HepG2 (cell line): ENCODE results near the gene PIH1D2. TPM values are rescaled to one million over a fixed set of nuclear protein-coding genes. Genes with fewer than 3 reads are reported as not detected.
A peak's percentile ranks its signal among the peaks of the same experiment; 100 is the strongest.

Experiments used
- ADNP ChIP-seq: sonication (generic); formaldehyde crosslinking; IDR thresholded peaks from 2 replicates; pipeline ENCODE4 v1.4.0; 2020; ENCODE audit warnings: missing genetic modification reagents
- AGO1 ChIP-seq: fragments of 200-400 bp; formaldehyde crosslinking; IDR thresholded peaks from 2 replicates; pipeline ENCODE4 v1.6.1; 2017; ENCODE audit warnings: mild to moderate bottlenecking, low read depth, low read length, moderate library complexity; ENCODE audit not compliant: poor library complexity, severe bottlenecking
- ARNT ChIP-seq: fragments of 450-650 bp; IDR thresholded peaks from 2 replicates; pipeline ENCODE4 v1.6.1; 2017
- CBX1 ChIP-seq: IDR thresholded peaks from one replicate; pipeline ENCODE4 v1.6.1; 2016; ENCODE audit warnings: antibody characterized with exemption, low read depth
- DPF2 ChIP-seq: sonication (generic); formaldehyde crosslinking; IDR thresholded peaks from 2 replicates; pipeline ENCODE4 v1.4.0; 2020; ENCODE audit warnings: mild to moderate bottlenecking, low read depth, missing genetic modification reagents, borderline replicate concordance
- FOXO1 ChIP-seq: sonication (generic); formaldehyde crosslinking; IDR thresholded peaks from 2 replicates; pipeline ENCODE4 v1.4.0; 2020; ENCODE audit warnings: missing genetic modification reagents
- GABPB1 ChIP-seq: IDR thresholded peaks from 2 replicates; pipeline ENCODE4 v1.6.1; 2016; ENCODE audit warnings: mild to moderate bottlenecking, missing genetic modification reagents, moderate library complexity, missing compliant biosample characterization
- HDAC2 ChIP-seq: sonication (generic); formaldehyde crosslinking; IDR thresholded peaks from 2 replicates; pipeline ENCODE4 v1.4.0; 2020; ENCODE audit warnings: missing genetic modification reagents
- KMT2A ChIP-seq: sonication (generic); formaldehyde crosslinking; IDR thresholded peaks from 2 replicates; pipeline ENCODE4 v1.4.0; 2020; ENCODE audit warnings: missing genetic modification reagents
- MYC ChIP-seq: sonication (generic); formaldehyde crosslinking; IDR thresholded peaks from 2 replicates; pipeline ENCODE4 v1.9.0; 2021; ENCODE audit warnings: missing genetic modification reagents, borderline replicate concordance
- MZF1 ChIP-seq: sonication (generic); formaldehyde crosslinking; IDR thresholded peaks from 2 replicates; pipeline ENCODE4 v1.8.1; 2023; ENCODE audit warnings: mild to moderate bottlenecking, missing genetic modification reagents, borderline replicate concordance
- NR1H2 ChIP-seq: sonication (generic); formaldehyde crosslinking; IDR thresholded peaks from 2 replicates; pipeline ENCODE4 v1.8.1; 2022; ENCODE audit warnings: low read depth, missing genetic modification reagents, borderline replicate concordance
- NR2F6 ChIP-seq, 2 experiments: IDR thresholded peaks; 2 replicates each; pipeline ENCODE4 v1.6.1; 2016; ENCODE audit warnings: antibody characterized with exemption in 1 of 2, mild to moderate bottlenecking in 1 of 2
- PHF8 ChIP-seq: sonication (generic); formaldehyde crosslinking; IDR thresholded peaks from 2 replicates; pipeline ENCODE4 v1.5.0; 2020; ENCODE audit warnings: missing genetic modification reagents
- RFX3 ChIP-seq: IDR thresholded peaks from 2 replicates; pipeline ENCODE4 v1.6.1; 2016; ENCODE audit warnings: missing biosample characterization, missing genetic modification reagents
- ZNF775 ChIP-seq: sonication (generic); formaldehyde crosslinking; IDR thresholded peaks from 2 replicates; pipeline ENCODE4 v1.4.0; 2020; ENCODE audit warnings: missing genetic modification reagents, mild to moderate bottlenecking, moderate library complexity, borderline replicate concordance
- ZSCAN25 ChIP-seq: sonication (generic); formaldehyde crosslinking; IDR thresholded peaks from 2 replicates; pipeline ENCODE4 v1.8.0; 2022; ENCODE audit warnings: mild to moderate bottlenecking, missing genetic modification reagents
- polyA plus RNA-seq, 8 experiments: library from polyadenylated mRNA; depleted of rRNA in 3 of 8; stranded (reverse) in 7 of 8; unstranded in 1 of 8; fragments of >200 nt; fragmentation: Illumina TruSeq in 4 of 8; extraction: Trizol in 4 of 8; gene quantifications; 2 replicates each; pipeline versions ENCODE4 v1.2.1 to v1.2.3, GENCODE V29; 2011 to 2016; ENCODE audit warnings: low read depth in 4 of 8, missing spikeins in 1 of 8, mixed read lengths in 1 of 8; ENCODE audit not compliant: insufficient read depth in 1 of 8
- total RNA-seq, 5 experiments: library from RNA; depleted of rRNA; stranded (reverse); fragments of >200 nt; fragmentation: Illumina TruSeq; extraction: Trizol; gene quantifications; 2 replicates each; pipeline ENCODE4 v1.2.3, GENCODE V29; 2016; ENCODE audit warnings: low read depth in 1 of 5
- TF ChIP-seq, protein P1 (sequence below): sonication (generic); formaldehyde crosslinking; IDR thresholded peaks from 2 replicates; pipeline ENCODE4 v1.5.0; 2020; ENCODE audit warnings: mild to moderate bottlenecking, missing genetic modification reagents, borderline replicate concordance
- TF ChIP-seq, protein P2 (sequence below): sonication (generic); formaldehyde crosslinking; IDR thresholded peaks from 2 replicates; pipeline ENCODE4 v1.4.0; 2020; ENCODE audit warnings: missing genetic modification reagents
- TF ChIP-seq, protein P3 (sequence below): sonication (generic); formaldehyde crosslinking; IDR thresholded peaks from 2 replicates; pipeline ENCODE4 v1.4.0; 2020; ENCODE audit warnings: mild to moderate bottlenecking, missing genetic modification reagents

PIH1D2 gene
- total and polyA plus RNA-seq, 2 of the 13 experiments (the other 11 are each of a cell fraction or from before 2014, with no cell fraction given): 0.49 to 2.7 TPM

DNA sequence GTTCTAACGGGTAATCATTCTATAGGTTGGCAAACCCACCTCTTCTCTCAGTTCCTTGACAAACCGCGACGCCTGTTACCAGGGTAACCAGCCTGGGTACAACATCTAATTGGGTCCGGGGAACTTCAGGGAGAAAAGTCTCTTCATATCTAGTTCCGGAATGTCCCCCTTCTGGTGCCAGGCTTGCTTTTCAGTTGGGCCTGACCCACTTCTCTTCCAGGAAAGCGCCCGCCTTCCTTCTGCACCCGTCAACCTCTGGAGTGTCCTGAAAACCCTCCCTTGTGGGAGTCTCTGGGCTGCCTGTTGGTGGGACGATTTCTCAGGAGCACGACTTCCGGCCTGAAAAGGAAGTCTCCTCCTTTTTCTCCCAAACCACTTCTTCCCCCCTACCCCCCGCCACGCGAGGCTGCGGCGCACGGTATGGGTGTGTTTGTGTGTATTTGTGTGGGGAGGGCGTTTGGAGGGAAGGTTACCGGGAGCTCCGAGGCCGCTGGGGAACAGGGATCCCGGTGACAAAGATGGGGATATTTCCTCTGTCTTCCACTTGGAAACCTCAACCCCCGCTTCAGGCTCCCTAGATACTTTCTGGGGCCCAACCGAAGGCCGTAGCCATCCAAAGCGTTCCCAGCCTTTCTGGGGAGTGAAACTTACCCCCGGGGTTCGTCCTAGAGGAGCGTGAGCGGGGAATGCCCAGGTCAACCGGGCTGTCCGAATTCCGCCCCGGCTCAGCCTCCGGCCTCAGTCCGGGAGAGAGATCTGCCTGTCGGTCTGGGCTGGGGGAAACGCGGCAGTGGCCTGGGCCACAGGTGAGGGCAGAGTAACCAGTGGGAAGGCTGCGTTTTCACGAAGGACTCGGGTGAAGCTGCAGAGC is at the start of gene PIH1D2, which contains the start of gene NKAPD1 (continued):
- TF ChIP-seq, protein P1, sequence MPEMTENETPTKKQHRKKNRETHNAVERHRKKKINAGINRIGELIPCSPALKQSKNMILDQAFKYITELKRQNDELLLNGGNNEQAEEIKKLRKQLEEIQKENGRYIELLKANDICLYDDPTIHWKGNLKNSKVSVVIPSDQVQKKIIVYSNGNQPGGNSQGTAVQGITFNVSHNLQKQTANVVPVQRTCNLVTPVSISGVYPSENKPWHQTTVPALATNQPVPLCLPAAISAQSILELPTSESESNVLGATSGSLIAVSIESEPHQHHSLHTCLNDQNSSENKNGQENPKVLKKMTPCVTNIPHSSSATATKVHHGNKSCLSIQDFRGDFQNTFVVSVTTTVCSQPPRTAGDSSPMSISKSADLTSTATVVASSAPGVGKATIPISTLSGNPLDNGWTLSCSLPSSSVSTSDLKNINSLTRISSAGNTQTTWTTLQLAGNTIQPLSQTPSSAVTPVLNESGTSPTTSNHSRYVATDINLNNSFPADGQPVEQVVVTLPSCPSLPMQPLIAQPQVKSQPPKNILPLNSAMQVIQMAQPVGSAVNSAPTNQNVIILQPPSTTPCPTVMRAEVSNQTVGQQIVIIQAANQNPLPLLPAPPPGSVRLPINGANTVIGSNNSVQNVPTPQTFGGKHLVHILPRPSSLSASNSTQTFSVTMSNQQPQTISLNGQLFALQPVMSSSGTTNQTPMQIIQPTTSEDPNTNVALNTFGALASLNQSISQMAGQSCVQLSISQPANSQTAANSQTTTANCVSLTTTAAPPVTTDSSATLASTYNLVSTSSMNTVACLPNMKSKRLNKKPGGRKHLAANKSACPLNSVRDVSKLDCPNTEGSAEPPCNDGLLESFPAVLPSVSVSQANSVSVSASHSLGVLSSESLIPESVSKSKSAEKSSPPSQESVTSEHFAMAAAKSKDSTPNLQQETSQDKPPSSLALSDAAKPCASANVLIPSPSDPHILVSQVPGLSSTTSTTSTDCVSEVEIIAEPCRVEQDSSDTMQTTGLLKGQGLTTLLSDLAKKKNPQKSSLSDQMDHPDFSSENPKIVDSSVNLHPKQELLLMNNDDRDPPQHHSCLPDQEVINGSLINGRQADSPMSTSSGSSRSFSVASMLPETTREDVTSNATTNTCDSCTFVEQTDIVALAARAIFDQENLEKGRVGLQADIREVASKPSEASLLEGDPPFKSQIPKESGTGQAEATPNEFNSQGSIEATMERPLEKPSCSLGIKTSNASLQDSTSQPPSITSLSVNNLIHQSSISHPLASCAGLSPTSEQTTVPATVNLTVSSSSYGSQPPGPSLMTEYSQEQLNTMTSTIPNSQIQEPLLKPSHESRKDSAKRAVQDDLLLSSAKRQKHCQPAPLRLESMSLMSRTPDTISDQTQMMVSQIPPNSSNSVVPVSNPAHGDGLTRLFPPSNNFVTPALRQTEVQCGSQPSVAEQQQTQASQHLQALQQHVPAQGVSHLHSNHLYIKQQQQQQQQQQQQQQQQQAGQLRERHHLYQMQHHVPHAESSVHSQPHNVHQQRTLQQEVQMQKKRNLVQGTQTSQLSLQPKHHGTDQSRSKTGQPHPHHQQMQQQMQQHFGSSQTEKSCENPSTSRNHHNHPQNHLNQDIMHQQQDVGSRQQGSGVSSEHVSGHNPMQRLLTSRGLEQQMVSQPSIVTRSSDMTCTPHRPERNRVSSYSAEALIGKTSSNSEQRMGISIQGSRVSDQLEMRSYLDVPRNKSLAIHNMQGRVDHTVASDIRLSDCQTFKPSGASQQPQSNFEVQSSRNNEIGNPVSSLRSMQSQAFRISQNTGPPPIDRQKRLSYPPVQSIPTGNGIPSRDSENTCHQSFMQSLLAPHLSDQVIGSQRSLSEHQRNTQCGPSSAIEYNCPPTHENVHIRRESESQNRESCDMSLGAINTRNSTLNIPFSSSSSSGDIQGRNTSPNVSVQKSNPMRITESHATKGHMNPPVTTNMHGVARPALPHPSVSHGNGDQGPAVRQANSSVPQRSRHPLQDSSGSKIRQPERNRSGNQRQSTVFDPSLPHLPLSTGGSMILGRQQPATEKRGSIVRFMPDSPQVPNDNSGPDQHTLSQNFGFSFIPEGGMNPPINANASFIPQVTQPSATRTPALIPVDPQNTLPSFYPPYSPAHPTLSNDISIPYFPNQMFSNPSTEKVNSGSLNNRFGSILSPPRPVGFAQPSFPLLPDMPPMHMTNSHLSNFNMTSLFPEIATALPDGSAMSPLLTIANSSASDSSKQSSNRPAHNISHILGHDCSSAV: no peak
- TF ChIP-seq ZSCAN25: peak; percentile 48; the same call in 1 of the 2 replicates
- no peak for TF ChIP-seq ARNT
- peak; percentile 96 for TF ChIP-seq GABPB1
- TF ChIP-seq NR1H2 (CRISPR knock-in tag): no peak
- TF ChIP-seq NR2F6 (IDR thresholded peaks at IDR 0.05): no peak
- no peak for TF ChIP-seq NR2F6 (CRISPR knock-in tag; IDR thresholded peaks at IDR 0.05)
- TF ChIP-seq, protein P2, sequence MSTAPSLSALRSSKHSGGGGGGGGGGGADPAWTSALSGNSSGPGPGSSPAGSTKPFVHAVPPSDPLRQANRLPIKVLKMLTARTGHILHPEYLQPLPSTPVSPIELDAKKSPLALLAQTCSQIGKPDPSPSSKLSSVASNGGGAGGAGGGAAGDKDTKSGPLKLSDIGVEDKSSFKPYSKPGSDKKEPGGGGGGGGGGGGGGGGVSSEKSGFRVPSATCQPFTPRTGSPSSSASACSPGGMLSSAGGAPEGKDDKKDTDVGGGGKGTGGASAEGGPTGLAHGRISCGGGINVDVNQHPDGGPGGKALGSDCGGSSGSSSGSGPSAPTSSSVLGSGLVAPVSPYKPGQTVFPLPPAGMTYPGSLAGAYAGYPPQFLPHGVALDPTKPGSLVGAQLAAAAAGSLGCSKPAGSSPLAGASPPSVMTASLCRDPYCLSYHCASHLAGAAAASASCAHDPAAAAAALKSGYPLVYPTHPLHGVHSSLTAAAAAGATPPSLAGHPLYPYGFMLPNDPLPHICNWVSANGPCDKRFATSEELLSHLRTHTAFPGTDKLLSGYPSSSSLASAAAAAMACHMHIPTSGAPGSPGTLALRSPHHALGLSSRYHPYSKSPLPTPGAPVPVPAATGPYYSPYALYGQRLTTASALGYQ (CRISPR knock-in tag): no peak
- peak; percentile 93 for TF ChIP-seq PHF8
- peak; percentile 85 for TF ChIP-seq CBX1
- TF ChIP-seq AGO1: no peak
- TF ChIP-seq HDAC2 (CRISPR knock-in tag): peak; percentile 72; the same call in 1 of the 2 replicates
- no peak for TF ChIP-seq DPF2 (CRISPR knock-in tag)
- TF ChIP-seq RFX3 (CRISPR knock-in tag): peak; percentile 90
- TF ChIP-seq, protein P3, sequence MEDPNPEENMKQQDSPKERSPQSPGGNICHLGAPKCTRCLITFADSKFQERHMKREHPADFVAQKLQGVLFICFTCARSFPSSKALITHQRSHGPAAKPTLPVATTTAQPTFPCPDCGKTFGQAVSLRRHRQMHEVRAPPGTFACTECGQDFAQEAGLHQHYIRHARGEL (CRISPR knock-in tag): no peak
- TF ChIP-seq ZNF775: no peak
- no peak for TF ChIP-seq ADNP
- TF ChIP-seq KMT2A (CRISPR knock-in tag): peak; percentile 63
- TF ChIP-seq MYC (CRISPR knock-in tag): peak; percentile 80
- TF ChIP-seq FOXO1 (CRISPR knock-in tag): 0 out of 2 replicates have a peak, but pooled peaks have one; percentile 8
- TF ChIP-seq MZF1 (CRISPR knock-in tag): no peak
